ENCODE data around the gene TNFAIP6.
"Not testable (repeated sequence)": the region's sequence is repeated elsewhere in the genome, so short reads cannot be mapped to it uniquely, and the experiment has no call there.

Gene TNFAIP6

GRCh38 chr2:151410485-151410834 lies 53.1 kb downstream of the TNFAIP6 start:
- Histone ChIP-seq H2BK12ac (ENCODE audit: low read length) (no peak overlapping the region), H2AK5ac (ENCODE audit: low read length) (no peak overlapping the region), H2BK120ac (ENCODE audit: insufficient read depth, low read length, poor library complexity) (peak overlapping the region; percentile 70), H2BK5ac (ENCODE audit: low read depth, low read length, poor library complexity) (peak overlapping the region; percentile 70), H3K23ac (ENCODE audit: low read length) (no peak overlapping the region), H3K4ac (ENCODE audit: low read depth, low read length) (peak overlapping the region; percentile 21), H3K36me3 (ENCODE audit: control insufficient read depth in 1 of 2, insufficient read depth in 2 of 2, low read length in 2 of 2) (peaks cover 17 to 18% of the 10 kb centered on the region in 2 experiments), H3K79me1 (ENCODE audit: low read length) (peaks cover 9% of the 10 kb centered on the region), H3K27ac (ENCODE audit: low read depth, low read length) (peak overlapping the region; percentile 72), H2AFZ (ENCODE audit: insufficient read depth, low read length, poor library complexity) (peak overlapping the region; percentile 87), H3K9ac (ENCODE audit: low read length) (peak overlapping the region; percentile 86), H3K18ac (ENCODE audit: low read length) (peak overlapping the region; percentile 82), H3K9me3 (ENCODE audit: insufficient read depth, low read depth, low read length) (no peaks in the 10 kb centered on the region), H3K4me1 (ENCODE audit: control insufficient read depth in 1 of 2, insufficient read depth in 2 of 2, low read length in 2 of 2) (no peaks in the 10 kb centered on the region), H4K8ac (ENCODE audit: low read depth, low read length) (peak overlapping the region; percentile 89), H3K4me3 (ENCODE audit: low read depth, low read length) (peak overlapping the region; percentile 83), H3K27me3 (ENCODE audit: insufficient read depth, low read length) (no peaks in the 10 kb centered on the region), H4K91ac (ENCODE audit: low read depth, low read length) (peak overlapping the region; percentile 84), H3K14ac (ENCODE audit: low read length) (peak overlapping the region; percentile 86), H3K4me2 (ENCODE audit: low read length) (peak overlapping the region; percentile 92), H4K12ac (ENCODE audit: low read depth, low read length) (peak overlapping the region; percentile 92), H3K79me2 (ENCODE audit: control insufficient read depth, insufficient read depth, low read length, poor library complexity) (peaks cover 9% of the 10 kb centered on the region)
- no CpG with 5 or more reads among the region's 21 CpGs for WGBS (ENCODE audit: extremely low coverage, insufficient coverage, insufficient read length)
- DNase-seq, result peak in 1 of 2 donors; percentile 17

- WGBS (ENCODE audit: extremely low coverage, insufficient coverage, insufficient read length), result no CpG with 5 or more reads among the region's 3 CpGs
- no peak overlapping the region for H3K14ac ChIP-seq (ENCODE audit: low read length)
Observed at GRCh38 chr2:151417650-151418049, 60.3 kb downstream of the TNFAIP6 start.

GRCh38 chr2:151421681-151422080 lies 64.3 kb downstream of the TNFAIP6 start:
- not testable (repeated sequence) for H4K91ac ChIP-seq (ENCODE audit: low read depth, low read length); H3K23ac ChIP-seq (ENCODE audit: low read length); H3K27me3 ChIP-seq (ENCODE audit: insufficient read depth, low read length); H2BK5ac ChIP-seq (ENCODE audit: low read depth, low read length, poor library complexity); H2BK12ac ChIP-seq (ENCODE audit: low read length); H3K4me2 ChIP-seq (ENCODE audit: low read length); H4K12ac ChIP-seq (ENCODE audit: low read depth, low read length); DNase-seq; H3K14ac ChIP-seq (ENCODE audit: low read length); H3K4ac ChIP-seq (ENCODE audit: low read depth, low read length); H3K9me3 ChIP-seq (ENCODE audit: insufficient read depth, low read depth, low read length); H2AFZ ChIP-seq (ENCODE audit: insufficient read depth, low read length, poor library complexity); H3K4me3 ChIP-seq (ENCODE audit: low read depth, low read length); H2BK120ac ChIP-seq (ENCODE audit: insufficient read depth, low read length, poor library complexity); H2AK5ac ChIP-seq (ENCODE audit: low read length); H3K79me2 ChIP-seq (ENCODE audit: control insufficient read depth, insufficient read depth, low read length, poor library complexity); H3K18ac ChIP-seq (ENCODE audit: low read length); H3K9ac ChIP-seq (ENCODE audit: low read length); H3K27ac ChIP-seq (ENCODE audit: low read depth, low read length); H3K4me1 ChIP-seq (ENCODE audit: control insufficient read depth in 1 of 2, insufficient read depth in 2 of 2, low read length in 2 of 2); H4K8ac ChIP-seq (ENCODE audit: low read depth, low read length); H3K79me1 ChIP-seq (ENCODE audit: low read length)
- WGBS (ENCODE audit: extremely low coverage, insufficient coverage, insufficient read length), result no CpG with 5 or more reads among the region's 12 CpGs
- peaks cover 21 to 42% of the 10 kb centered on the region in 2 experiments for H3K36me3 ChIP-seq (ENCODE audit: control insufficient read depth in 1 of 2, insufficient read depth in 2 of 2, low read length in 2 of 2)

More at GRCh38 chr2:151417650-151418049, 60.3 kb downstream of the TNFAIP6 start:
- Histone ChIP-seq H3K4ac (ENCODE audit: low read depth, low read length) (no peak overlapping the region), H3K79me2 (ENCODE audit: control insufficient read depth, insufficient read depth, low read length, poor library complexity) (no peaks in the 10 kb centered on the region), H2BK5ac (ENCODE audit: low read depth, low read length, poor library complexity) (no peak overlapping the region), H3K4me3 (ENCODE audit: low read depth, low read length) (no peak overlapping the region), H3K4me2 (ENCODE audit: low read length) (no peak overlapping the region), H3K27me3 (ENCODE audit: insufficient read depth, low read length) (no peaks in the 10 kb centered on the region), H3K18ac (ENCODE audit: low read length) (no peak overlapping the region), H3K9ac (ENCODE audit: low read length) (no peak overlapping the region), H3K4me1 (ENCODE audit: control insufficient read depth in 1 of 2, insufficient read depth in 2 of 2, low read length in 2 of 2) (no peaks in the 10 kb centered on the region), H2AFZ (ENCODE audit: insufficient read depth, low read length, poor library complexity) (no peak overlapping the region), H4K91ac (ENCODE audit: low read depth, low read length) (no peak overlapping the region), H3K36me3 (ENCODE audit: control insufficient read depth in 1 of 2, insufficient read depth in 2 of 2, low read length in 2 of 2) (peaks cover 28 to 46% of the 10 kb centered on the region in 2 experiments), H3K9me3 (ENCODE audit: insufficient read depth, low read depth, low read length) (no peaks in the 10 kb centered on the region), H3K79me1 (ENCODE audit: low read length) (no peaks in the 10 kb centered on the region), H3K27ac (ENCODE audit: low read depth, low read length) (no peak overlapping the region), H4K12ac (ENCODE audit: low read depth, low read length) (no peak overlapping the region), H3K23ac (ENCODE audit: low read length) (no peak overlapping the region), H2BK120ac (ENCODE audit: insufficient read depth, low read length, poor library complexity) (no peak overlapping the region), H2AK5ac (ENCODE audit: low read length) (no peak overlapping the region), H2BK12ac (ENCODE audit: low read length) (no peak overlapping the region), H4K8ac (ENCODE audit: low read depth, low read length) (no peak overlapping the region)
- no peak for DNase-seq

GRCh38 chr2:151422917-151423439 lies 65.6 kb downstream of the TNFAIP6 start:
- Histone ChIP-seq H4K8ac (ENCODE audit: low read depth, low read length) (no peak overlapping the region), H3K9me3 (ENCODE audit: insufficient read depth, low read depth, low read length) (no peaks in the 10 kb centered on the region), H3K79me2 (ENCODE audit: control insufficient read depth, insufficient read depth, low read length, poor library complexity) (no peaks in the 10 kb centered on the region), H3K14ac (ENCODE audit: low read length) (no peak overlapping the region), H2BK120ac (ENCODE audit: insufficient read depth, low read length, poor library complexity) (no peak overlapping the region), H2BK12ac (ENCODE audit: low read length) (no peak overlapping the region), H3K79me1 (ENCODE audit: low read length) (no peaks in the 10 kb centered on the region), H2AFZ (ENCODE audit: insufficient read depth, low read length, poor library complexity) (no peak overlapping the region), H3K27ac (ENCODE audit: low read depth, low read length) (no peak overlapping the region), H3K27me3 (ENCODE audit: insufficient read depth, low read length) (no peaks in the 10 kb centered on the region), H2AK5ac (ENCODE audit: low read length) (no peak overlapping the region), H3K36me3 (ENCODE audit: control insufficient read depth in 1 of 2, insufficient read depth in 2 of 2, low read length in 2 of 2) (peaks cover 24 to 44% of the 10 kb centered on the region in 2 experiments), H3K4me3 (ENCODE audit: low read depth, low read length) (no peak overlapping the region), H3K4ac (ENCODE audit: low read depth, low read length) (no peak overlapping the region), H3K4me2 (ENCODE audit: low read length) (no peak overlapping the region), H4K91ac (ENCODE audit: low read depth, low read length) (no peak overlapping the region), H3K23ac (ENCODE audit: low read length) (no peak overlapping the region), H3K4me1 (ENCODE audit: control insufficient read depth in 1 of 2, insufficient read depth in 2 of 2, low read length in 2 of 2) (no peaks in the 10 kb centered on the region), H4K12ac (ENCODE audit: low read depth, low read length) (no peak overlapping the region), H3K18ac (ENCODE audit: low read length) (no peak overlapping the region), H2BK5ac (ENCODE audit: low read depth, low read length, poor library complexity) (no peak overlapping the region), H3K9ac (ENCODE audit: low read length) (no peak overlapping the region)
- WGBS (ENCODE audit: extremely low coverage, insufficient coverage, insufficient read length), result no CpG with 5 or more reads among the region's 3 CpGs
- no peak for DNase-seq

Measured in trophoblast cell (in vitro differentiated cells and primary cell).